Measurements from ENCODE around the gene RPLP1. TPM values are rescaled to one million over a fixed set of nuclear protein-coding genes. Genes with fewer than 3 reads are reported as not detected.

RPLP1 gene
- total and polyA plus RNA-seq, 9 of the 15 experiments (the other 6 are each of a cell fraction or from before 2014, with no cell fraction given): 76.3 to 3,053 (median 847) TPM

GRCh38 chr15:69463182-69463756, 10.7 kb downstream of the RPLP1 start (continued):
- TF ChIP-seq E2F3 (CRISPR knock-in tag; IDR thresholded peaks at IDR 0.05): no peak
- TF ChIP-seq CREM (IDR thresholded peaks at IDR 0.05; ENCODE audit: low read depth): no peak
- no peak for TF ChIP-seq ZNF518B (CRISPR knock-in tag; IDR thresholded peaks at IDR 0.05)
- no peak for TF ChIP-seq RAD51 (IDR thresholded peaks at IDR 0.05; ENCODE audit: borderline replicate concordance, low read depth)
- TF ChIP-seq TFE3 (CRISPR knock-in tag; IDR thresholded peaks at IDR 0.05): no peak
- no peak for TF ChIP-seq MAFG (tag; conservative IDR thresholded peaks at IDR 0.05)
- 0 out of 2 replicates have a peak, but pooled peaks have one; percentile 9 for TF ChIP-seq EP400 (IDR thresholded peaks at IDR 0.05)
- TF ChIP-seq ZNF143 (CRISPR knock-in tag; IDR thresholded peaks at IDR 0.05): no peak
- no peak for TF ChIP-seq ZNF696 (CRISPR knock-in tag; conservative IDR thresholded peaks at IDR 0.05)
- 0 out of 2 replicates have a peak, but pooled peaks have one; percentile 9 for TF ChIP-seq SMARCA4 (IDR thresholded peaks at IDR 0.05)
- TF ChIP-seq HIVEP1 (CRISPR knock-in tag; IDR thresholded peaks at IDR 0.05): no peak
- TF ChIP-seq KAT7 (CRISPR knock-in tag; IDR thresholded peaks at IDR 0.05; ENCODE audit: borderline replicate concordance): no peak
- TF ChIP-seq ZFP36 (IDR thresholded peaks at IDR 0.05; ENCODE audit: low read depth, low read length, partially characterized antibody): no peak
- TF ChIP-seq PBX2 (CRISPR knock-in tag; IDR thresholded peaks at IDR 0.05; ENCODE audit: low read depth): no peak
- TF ChIP-seq PBX2 (tag; conservative IDR thresholded peaks at IDR 0.05; ENCODE audit: low read depth): 0 out of 2 replicates have a peak, but pooled peaks have one; percentile 35
- TF ChIP-seq, protein P1, sequence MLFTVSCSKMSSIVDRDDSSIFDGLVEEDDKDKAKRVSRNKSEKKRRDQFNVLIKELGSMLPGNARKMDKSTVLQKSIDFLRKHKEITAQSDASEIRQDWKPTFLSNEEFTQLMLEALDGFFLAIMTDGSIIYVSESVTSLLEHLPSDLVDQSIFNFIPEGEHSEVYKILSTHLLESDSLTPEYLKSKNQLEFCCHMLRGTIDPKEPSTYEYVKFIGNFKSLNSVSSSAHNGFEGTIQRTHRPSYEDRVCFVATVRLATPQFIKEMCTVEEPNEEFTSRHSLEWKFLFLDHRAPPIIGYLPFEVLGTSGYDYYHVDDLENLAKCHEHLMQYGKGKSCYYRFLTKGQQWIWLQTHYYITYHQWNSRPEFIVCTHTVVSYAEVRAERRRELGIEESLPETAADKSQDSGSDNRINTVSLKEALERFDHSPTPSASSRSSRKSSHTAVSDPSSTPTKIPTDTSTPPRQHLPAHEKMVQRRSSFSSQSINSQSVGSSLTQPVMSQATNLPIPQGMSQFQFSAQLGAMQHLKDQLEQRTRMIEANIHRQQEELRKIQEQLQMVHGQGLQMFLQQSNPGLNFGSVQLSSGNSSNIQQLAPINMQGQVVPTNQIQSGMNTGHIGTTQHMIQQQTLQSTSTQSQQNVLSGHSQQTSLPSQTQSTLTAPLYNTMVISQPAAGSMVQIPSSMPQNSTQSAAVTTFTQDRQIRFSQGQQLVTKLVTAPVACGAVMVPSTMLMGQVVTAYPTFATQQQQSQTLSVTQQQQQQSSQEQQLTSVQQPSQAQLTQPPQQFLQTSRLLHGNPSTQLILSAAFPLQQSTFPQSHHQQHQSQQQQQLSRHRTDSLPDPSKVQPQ (CRISPR knock-in tag; IDR thresholded peaks at IDR 0.05; ENCODE audit: borderline replicate concordance): no peak
- TF ChIP-seq, protein P2, sequence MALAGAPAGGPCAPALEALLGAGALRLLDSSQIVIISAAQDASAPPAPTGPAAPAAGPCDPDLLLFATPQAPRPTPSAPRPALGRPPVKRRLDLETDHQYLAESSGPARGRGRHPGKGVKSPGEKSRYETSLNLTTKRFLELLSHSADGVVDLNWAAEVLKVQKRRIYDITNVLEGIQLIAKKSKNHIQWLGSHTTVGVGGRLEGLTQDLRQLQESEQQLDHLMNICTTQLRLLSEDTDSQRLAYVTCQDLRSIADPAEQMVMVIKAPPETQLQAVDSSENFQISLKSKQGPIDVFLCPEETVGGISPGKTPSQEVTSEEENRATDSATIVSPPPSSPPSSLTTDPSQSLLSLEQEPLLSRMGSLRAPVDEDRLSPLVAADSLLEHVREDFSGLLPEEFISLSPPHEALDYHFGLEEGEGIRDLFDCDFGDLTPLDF (CRISPR knock-in tag; IDR thresholded peaks at IDR 0.05): no peak

All from K562 (cell line).